OCI-LY3 (cell line): ENCODE measurements around the gene RANBP10.
"Not testable (repeated sequence)": the region's sequence is repeated elsewhere in the genome, so short reads cannot be mapped to it uniquely, and the experiment has no call there.

Source experiments
- CTCF ChIP-seq: fragments of 200-600, 300-600 bp; sonication (generic); IDR thresholded peaks from 2 replicates; pipeline ENCODE4 v1.5.1; 2014; ENCODE audit warnings: antibody characterized with exemption, low read length, low read depth
- EZH2phosphoT487 ChIP-seq: fragments of 200-600 bp; shearing (Covaris generic); IDR thresholded peaks from 2 replicates; pipeline ENCODE4 v1.6.1; 2018; ENCODE audit warnings: antibody characterized with exemption, mixed run types, low read depth

GRCh38 chr16:67751331-67751730 lies 55.0 kb downstream of the RANBP10 start:
- TF ChIP-seq CTCF, EZH2phosphoT487: not testable (repeated sequence)
